Stimulated activated CD4-positive, alpha-beta T cell treated with anti-CD3 and anti-CD28 coated beads, Interleukin-4, amount 100 ng/mL, for 24 hours (primary cell): ENCODE results near the gene RFNG.

ENCODE experiments used
- DNase-seq: peaks from one replicate; pipeline ENCODE4 v3.0.0-alpha.2; 2020

RFNG gene, protein sequence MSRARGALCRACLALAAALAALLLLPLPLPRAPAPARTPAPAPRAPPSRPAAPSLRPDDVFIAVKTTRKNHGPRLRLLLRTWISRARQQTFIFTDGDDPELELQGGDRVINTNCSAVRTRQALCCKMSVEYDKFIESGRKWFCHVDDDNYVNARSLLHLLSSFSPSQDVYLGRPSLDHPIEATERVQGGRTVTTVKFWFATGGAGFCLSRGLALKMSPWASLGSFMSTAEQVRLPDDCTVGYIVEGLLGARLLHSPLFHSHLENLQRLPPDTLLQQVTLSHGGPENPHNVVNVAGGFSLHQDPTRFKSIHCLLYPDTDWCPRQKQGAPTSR

DNA sequence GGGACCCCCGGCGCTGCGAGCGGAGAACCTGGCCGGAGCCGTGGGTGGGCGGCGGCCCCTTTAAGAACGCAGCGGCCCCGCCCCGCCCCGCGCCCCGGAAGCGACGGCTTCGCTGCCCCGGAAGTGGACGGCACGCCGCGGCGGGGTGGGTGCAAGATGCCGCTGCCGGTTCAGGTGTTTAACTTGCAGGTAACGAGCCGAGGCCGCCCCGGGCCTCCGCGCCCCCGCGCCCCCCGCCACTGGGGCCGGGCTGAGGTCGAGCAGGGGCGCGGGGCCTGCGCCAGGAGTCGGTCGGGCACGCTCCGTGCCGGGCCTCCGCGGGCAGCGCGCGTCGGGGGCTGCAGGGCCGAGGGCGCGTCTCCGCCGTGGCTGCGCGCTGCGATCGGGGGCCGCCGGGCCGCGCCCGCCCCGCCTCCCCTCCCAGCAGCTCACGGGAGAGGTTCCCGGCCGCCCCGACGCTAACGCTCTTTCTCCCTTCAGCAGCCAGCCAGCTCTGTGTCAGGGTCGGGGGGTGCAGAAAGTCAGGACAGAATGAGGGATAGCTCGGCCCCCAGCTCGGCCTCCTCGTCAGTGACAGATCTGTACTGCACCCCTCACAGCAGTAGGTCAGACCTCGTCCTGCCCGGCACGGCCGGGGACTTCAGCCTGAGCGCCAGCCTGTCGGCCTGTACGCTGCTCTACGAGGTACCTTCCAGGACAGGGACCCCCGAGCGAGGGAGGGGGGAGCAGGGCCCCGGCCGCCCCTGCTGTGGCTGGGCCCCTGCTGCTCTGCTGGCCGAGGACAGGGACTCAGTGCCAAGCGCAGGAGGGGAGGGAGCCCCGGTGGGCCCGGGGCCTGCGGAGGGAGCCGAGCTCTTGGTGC lies at the start of gene RFNG, which contains the start of gene GPS1:
Gene RFNG, minus strand, starts transcription at position 36 of the 862 bp plus-strand sequence. CDS start 45 bp downstream, outside the sequence.
Gene GPS1, plus strand, starts transcription at position 123 of the 862 bp plus-strand sequence. Its CDS starts 34 bp downstream, at position 157.
- DNase-seq = peak; percentile 84

DNA sequence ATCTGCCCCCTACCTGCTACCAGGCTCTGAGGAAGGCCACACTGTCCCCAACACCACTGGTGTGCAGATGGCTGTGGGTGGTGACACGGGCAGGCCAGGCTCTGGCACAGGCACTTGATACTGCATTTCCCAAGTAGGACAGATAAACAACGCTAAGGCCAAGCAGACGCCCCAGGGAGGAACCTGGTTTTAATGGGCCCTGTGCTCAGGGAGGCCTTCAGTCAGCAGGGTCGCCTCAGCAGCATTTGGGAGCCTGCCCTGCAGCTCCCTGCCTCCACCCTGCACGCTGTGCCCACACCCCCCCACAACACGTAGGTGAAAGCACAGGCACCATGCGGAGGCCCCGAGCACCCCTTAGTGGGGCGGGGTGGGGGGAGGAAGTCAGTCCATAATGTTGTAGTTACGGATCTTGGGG lies 49.7 kb upstream of the RFNG start:
- no peak for DNase-seq

DNA sequence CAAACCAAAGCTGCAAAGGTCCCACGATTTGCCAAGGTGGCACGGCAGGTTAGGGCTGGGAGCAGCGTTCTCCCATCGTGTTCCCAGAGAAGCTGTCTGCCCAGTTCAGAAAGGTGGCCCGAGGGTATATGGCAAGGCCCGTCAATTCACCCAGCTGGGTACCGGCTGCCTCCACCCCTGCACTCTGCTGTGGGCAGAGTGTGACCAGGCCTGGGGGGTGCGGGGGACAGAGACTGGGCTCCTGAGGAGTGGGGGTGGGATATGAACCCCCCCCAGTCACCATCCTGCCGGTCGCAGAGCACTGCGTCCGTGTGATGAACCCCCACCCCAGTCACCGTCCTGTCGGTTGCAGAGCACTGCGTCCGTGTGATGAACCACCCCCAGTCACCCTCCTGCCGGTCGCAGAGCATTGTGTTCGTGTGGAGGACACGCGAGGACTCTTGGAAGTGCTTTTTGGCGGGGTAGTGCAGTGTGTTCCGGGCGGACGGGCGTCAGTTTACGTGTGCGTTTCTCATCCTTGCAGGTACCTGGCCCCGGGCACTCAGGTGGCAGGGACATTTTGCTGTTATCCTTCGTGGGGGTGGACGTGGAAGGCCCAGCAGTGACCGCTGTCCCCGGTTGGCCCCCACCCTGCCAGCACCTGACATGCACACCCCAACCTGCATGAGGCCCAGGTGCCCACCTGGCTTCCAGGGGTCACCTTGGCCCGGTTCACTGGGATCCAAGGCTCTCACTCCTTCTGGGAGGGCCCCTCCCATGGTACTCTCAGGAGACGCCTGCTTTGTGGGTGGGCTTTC lies 49.1 kb upstream of the RFNG start:
- DNase-seq = no peak

DNA sequence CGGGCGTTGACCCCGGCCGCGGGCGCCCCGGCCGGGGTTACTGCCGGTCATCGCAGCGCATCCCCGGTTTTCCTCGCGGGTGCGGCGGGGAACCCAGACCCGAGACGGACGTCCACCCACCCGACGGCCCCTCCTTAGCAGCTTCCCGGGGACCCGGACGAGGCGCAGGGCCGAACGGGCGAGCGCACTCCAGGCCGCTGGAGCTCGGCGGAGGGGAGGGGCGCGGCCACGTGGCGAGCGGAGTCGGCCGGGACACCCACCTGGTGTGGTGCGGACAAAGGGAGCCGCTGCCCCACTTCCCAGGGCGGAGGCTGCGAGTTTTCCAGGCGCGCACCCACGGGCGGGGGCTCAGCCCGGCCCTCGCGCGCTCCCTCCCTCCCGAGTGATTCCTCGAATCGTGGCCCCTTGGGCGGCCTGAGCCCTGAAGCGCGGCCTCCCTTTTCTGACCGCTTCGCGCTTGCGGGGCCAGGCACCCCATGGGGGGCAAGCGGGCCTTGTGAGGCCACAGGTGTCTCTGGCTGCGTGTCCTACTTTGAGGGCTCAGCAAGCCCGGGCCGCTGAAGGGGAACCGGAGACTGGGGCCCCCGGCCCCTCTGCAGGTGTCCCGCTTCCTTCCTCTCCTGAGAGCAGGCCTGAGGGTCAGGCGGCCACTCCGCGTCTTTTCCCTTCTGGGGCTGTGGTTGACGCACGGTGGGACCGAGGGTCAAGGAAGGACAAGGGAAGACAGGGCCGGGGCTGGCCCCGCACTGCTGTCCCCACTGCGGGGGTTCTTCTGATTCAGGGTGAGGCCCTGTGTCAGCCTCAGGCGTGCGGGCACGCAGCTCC lies 47.5 kb upstream of the RFNG start:
- no peak for DNase-seq

DNA sequence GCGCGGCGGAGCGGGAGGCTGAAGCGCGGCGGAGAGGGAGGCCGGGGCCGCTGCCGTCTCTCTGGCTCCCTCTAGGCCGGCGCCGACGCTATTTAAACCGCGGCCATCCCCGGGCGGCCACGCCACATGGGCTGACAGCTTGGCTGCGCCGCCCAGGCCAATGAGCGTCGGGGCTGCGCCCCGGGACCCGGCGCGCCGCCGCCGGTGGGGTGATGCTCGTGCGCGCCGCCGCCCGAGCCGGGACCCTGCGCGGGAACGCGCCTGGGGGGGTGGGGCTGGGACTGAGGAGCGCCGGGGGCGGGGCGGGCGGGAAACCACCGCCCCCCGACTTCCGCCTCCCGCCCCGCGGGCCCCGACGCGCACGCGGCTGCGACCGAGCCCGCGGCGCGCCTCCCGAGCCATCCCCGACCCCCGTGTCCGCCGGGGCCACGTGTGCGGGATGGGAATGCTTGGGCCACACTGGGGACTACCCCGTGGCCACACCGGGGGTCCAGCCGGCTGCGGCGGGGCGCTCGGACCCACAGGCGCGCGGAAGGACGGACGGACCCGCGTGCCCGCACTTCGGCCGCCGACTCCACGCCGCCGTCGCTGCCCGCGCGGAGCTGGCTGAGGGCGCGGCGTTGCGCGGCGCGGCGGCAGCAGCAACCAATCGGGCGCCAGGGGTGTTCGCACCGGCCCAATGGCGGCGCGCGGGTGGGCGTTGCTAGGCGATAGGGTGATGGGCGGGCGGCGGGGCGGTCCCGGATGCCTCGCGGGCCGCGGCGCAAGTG lies 46.7 kb upstream of the RFNG start, which contains the start of gene FASN:
Gene FASN, minus strand, starts transcription at position 68 of the 770 bp plus-strand sequence. CDS start 1,791 bp downstream, outside the sequence.
- peak; percentile 93 for DNase-seq

DNA sequence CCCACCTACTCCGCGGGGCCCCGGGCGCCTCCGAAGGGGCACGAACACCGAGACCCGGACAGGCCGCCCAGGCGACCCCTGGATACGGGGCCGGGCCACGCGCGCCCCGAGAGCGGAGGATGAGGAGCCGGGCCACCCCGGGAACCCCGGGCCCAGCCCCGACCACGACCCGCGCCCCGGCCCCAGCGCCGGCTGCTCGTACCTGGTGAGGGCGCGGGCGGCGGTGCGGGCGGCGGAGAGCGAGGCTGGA lies 46.2 kb upstream of the RFNG start:
- no peak for DNase-seq

DNA sequence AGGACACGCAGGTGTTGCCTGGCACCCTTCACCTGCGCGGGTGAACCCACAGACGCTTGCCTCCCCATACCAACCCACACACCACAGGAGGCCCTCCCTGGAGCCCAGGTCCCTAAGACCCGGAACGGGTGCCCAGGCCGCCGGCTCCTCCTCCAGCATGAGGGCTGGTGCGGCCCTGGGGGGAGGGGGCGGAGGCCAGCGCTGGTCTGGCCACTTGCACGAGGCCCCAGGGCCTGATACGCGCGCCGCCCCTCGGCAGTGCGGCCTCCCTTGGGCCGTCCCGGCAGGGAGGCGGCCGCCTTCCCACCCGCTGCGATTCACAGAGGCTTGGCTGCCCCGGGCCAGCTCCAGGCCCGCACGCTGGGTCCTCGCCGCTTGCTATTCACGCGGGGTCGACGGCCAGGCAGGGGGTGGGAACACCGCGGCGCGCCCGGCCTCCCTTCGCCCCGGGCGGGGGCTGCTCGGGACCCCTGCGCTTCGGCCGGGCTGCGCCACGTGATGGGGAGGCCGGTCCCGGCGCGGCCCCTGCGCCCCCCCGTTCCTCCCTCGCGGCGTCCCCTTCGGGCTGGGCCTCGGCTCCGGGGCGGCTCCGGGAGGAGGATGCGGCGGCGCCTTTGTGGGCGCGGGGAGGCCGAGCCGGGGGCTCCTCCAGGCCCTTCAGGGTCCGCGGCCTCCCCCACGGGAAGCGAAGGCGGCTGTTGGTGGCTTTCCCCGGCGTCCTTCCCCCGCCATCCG lies 45.7 kb upstream of the RFNG start:
- peak; percentile 22 for DNase-seq

DNA sequence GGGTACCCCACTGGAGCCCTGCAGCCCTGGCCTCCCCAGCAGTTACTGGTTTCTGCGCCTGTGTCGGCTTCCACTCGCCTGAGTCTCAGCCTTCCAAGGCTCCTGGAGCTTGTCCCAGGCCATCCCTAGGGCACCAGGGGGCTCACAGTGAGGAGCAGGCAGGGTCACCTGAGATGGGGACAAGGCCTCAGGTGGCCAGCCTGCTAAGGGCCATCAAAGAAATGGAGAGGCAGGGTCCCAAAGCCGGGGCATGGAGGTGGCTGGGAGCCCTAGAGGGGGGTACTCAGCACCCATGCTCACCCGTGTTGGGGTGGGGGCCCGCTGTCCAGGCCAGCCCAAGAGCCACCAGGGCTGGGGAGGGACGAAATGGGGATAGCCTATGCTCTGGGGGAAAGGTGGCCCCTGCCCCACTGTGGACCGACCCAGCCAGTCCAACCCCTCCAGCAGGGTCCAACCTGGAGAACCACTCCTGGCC lies 45.1 kb upstream of the RFNG start:
- DNase-seq = no peak

DNA sequence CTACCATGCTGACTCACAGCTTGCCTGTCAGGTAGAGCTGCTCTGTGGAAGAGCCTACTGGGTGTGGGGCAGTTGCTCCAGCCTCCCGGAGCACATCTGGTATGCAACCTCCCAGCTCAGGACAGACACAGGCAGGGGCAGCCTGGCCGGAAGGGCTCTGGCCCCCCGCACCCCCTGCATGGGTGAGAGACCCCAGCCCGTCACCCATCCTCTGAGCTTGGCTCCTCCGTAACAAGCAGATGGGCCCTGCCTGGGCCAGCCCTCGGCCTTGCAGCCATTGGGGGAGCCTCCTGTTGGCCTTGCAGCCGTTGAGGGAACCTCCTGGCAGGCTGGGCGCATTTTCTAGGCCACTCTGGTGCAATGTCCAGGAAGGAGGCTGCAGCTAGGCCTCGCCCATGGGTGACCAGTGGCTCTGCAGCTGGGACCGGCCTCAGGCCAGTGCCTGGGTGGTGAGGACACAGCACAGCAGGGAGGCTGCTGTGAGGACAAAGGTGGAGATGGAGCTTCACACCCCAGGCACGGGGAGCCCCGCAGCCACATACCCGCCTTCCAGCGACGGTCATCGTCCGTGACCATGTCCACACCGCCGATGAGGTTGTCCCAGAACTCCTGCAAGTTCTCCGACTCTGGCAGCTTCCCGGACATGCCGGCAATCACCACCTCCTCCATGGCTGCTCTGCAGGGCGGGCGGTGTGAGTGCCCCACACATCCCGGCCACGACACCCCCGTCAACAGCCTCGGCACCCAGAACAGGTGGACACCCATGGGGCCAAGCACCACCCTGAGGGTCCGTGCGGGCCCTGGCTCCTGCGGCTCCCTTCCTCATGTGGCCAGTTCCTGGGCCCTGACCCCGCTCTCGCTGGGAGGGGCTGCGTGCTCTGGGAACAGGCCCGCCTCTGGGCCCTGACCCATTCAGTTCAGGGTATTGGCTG lies 44.4 kb upstream of the RFNG start:
- no peak for DNase-seq

DNA sequence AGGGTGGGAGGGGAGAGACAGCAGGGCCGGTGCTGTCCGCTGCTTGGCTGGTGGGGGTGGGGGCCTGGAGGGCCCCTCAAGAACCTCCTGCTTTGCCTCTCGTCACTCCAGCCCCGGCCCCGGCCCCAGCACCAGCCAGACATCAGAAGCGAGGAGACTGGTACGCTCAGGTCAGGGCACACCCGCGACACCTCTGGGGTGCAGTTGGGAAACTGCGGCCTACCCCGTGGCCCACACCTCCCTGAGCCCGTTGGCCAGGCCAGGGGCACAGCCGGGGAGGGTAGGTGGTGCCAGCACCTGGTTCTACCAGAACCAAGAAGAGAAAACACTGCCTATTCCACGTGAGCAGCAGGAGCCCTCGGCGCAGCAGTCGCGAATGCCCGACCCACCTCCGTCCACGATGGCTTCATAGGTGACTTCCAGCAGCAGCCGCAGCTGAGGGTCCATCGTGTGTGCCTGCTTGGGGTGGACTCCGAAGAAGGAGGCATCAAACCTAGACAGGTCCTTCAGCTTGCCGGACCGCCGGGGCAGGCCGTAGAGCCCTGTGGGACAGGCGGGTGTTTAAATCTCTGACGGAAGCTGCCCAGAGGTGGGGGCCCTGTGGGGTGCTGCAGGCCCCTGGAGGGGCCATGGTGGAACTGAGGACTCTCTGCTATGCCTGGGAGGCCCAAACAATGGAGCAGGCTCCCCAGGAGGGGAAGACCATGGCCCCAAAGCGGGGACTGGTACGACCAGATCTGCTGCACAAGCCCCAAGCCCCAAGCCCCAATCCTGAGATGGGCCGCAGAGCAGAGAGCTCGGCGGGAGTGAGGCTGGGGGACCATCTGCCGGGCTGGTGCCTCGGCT lies 43.5 kb upstream of the RFNG start:
- DNase-seq = no peak

DNA sequence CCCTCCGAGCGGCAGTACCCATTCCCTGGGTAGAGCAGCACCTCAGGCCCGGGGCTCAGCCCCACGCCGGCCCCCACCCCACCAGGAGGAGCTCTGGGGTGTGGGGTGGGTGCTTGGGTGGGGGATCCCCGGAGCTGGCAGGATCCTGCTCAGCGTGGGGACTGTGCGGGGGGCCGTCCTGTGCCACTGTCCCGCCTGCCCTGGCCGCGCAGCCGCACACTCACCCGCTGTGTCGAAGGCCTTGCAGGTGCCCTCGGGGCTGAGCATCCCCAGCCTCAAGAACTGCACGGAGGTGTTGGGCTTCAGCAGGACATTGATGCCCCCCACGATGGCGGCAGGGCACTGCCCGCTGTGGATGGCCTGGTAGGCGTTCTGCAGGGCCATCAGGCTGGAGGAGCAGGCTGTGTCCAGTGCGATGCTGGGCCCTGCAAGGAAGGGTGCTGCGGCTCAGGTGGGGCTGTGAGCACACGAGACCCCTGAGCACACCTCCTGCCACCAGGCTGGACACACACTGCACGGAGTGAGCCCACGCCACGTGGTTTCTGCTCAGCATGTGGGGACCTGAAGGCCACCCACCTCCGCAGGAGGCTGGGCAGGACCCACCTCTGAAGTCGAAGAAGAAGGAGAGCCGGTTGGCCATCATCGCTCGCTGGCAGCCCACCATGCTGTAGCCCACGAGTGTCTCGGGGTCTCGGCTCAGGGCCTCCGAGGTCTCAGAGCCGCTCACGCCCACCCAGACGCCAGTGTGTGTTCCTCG lies 41.6 kb upstream of the RFNG start:
- no peak for DNase-seq

DNA sequence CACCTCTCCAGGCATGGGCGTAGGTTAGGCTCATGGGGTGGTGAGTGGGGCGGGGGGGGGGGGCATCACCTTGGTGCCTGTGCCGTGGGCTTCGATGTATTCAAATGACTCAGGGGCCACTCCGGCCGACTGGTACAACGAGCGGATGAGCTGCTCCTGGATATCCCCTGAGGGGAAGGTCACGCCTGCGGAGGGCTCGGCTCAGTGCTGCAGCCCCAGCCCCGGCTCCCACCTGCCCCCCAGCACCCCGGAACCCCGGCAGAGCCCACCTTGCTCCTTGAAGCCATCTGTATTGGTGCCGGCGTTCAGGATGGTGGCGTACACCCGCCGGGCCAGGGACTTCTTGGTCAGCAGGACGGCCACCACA lies 41.0 kb upstream of the RFNG start:
- DNase-seq = no peak

DNA sequence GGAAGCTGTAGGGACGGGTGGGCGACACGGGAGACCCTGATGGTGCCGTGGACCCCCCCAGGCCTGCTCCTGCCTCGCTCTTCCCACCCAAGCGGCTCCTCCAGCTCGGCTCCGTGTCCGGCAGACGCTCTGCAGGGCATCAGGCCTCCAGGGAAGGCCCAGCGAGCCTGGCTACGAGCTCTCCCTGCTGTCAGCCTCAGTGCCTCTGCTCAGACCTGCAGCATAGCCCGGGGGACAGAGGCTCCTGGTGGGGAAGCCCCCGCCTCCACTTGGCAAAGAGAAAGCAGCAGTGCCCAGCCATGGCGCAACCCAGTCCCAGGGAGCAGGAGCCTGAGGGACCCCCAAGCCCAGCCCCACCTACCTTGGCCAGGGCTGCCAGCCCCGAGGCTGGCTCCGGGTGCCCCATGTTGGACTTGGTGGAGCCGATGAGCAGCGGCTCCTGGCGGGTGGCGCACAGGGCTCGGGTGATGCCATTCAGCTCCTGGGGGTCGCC lies 40.5 kb upstream of the RFNG start:
- no peak for DNase-seq

DNA sequence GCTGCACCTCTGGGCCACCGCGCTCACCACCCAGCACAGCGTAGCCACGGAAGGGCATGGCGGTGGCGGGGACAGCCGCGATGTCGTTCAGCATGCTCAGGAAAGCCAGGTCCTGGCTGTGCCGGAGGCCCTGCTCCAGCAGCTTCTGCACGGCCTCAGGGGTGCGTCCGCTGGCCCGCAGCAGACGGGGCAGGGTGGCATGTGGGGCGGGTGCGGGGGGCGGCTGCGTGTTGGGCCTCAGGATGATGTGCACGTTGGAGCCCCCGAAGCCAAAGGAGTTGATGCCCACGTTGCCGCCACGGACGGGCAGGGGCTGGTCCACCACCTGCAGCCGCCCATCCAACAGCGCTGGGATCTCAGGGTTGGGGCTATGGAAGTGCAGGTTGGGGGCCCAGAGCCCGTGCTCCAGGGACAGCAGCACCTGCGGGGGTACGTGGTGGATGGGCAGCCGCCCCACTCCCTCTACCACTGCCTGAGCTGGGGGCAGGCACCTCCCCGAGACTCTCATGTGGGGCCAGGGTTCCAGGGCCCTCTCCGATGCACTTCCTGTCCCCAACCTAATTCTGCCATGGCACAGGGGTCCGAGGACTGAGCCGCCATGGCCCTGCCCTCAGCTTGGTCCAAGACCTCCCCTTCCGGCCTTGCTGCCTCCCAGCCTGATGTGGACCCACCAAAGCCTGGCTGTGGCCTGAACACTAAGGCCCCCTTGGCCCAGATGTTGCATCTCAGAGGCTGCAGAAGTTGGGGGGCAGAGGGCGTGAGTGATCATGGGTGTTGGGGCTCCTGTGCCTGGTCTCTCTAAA lies 39.9 kb upstream of the RFNG start:
- DNase-seq = no peak

DNA sequence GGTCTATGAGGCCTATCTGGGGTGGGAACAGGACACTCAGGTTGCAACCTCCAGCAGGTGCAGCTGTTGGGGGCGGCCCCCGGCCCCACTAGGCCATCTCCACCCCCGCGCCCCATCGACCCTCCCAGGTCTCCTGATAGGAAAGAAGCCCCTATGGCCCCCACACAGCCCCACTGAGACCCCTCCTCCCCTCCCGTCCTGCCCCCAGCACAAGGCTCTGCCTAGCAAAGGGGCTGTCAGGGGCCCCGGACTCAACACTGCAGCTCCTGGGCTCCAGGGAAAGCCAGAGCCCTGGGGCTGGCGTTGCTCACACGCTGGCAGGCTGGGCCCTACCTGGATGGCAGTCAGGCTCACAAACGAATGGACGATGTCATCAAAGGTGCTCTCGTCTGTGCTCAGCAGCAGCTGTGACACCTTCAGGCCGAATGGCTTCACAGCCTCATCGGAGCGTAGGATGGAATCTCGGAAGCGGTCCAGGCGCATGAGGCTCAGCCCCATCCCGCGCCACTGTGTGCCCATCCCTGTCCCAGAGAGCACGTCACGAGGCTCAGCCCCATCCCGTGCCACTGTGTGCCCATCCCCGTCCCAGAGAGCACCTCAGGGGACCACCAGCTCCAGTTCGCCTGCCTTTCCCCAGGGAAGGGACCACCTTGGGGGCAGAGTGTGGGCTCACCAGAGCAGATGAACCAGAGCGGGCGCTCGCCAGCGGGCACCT lies 39.1 kb upstream of the RFNG start:
- no peak for DNase-seq
